Inferior parietal cortex (tissue), 1 donor: Measurements from ENCODE around the gene BRME1.
A peak's percentile ranks its signal among the peaks of the same experiment; 100 is the strongest.

Source experiments
- DNase-seq: peaks from one replicate; pipeline ENCODE4 v3.0.0-alpha.2; 2016; ENCODE audit errors: extremely low spot score

The BRME1 gene

GRCh38 chr19:13846557-13847406 is 59.1 kb downstream of the BRME1 start:
- no peak for DNase-seq

GRCh38 chr19:13844130-13844631 is 61.7 kb downstream of the BRME1 start:
- DNase-seq = no peak

- no peak for DNase-seq
Measured at GRCh38 chr19:13843104-13843921, 62.6 kb downstream of the BRME1 start.

- no peak for DNase-seq
Measured at GRCh38 chr19:13842291-13843103, 63.4 kb downstream of the BRME1 start.

GRCh38 chr19:13841962-13842290 is 64.0 kb downstream of the BRME1 start:
- DNase-seq = no peak

GRCh38 chr19:13841086-13841961 is 64.6 kb downstream of the BRME1 start:
- DNase-seq = no peak

GRCh38 chr19:13840305-13841085 is 65.4 kb downstream of the BRME1 start:
- DNase-seq = no peak

- DNase-seq = no peak
Measured at GRCh38 chr19:13839938-13840304, 66.0 kb downstream of the BRME1 start.

- no peak for DNase-seq
Measured at GRCh38 chr19:13839130-13839937, 66.6 kb downstream of the BRME1 start.

- DNase-seq = no peak
Measured at GRCh38 chr19:13838435-13839129, 67.3 kb downstream of the BRME1 start.

- DNase-seq = no peak
Measured at GRCh38 chr19:13835791-13836723, 69.9 kb downstream of the BRME1 start.

GRCh38 chr19:13834244-13835069 is 71.5 kb downstream of the BRME1 start:
- no peak for DNase-seq

- DNase-seq = peak; percentile 82
Measured at GRCh38 chr19:13833330-13834243, 72.3 kb downstream of the BRME1 start.
